HG02885 (cell line): ENCODE results near the gene MYO5C.
"Not testable (repeated sequence)": the region's sequence is repeated elsewhere in the genome, so short reads cannot be mapped to it uniquely, and the experiment has no call there.

Source experiments
- ATAC-seq: cut with Tn5 transposase; IDR thresholded peaks from one replicate; pipeline ENCODE4 v1.9.1; 2021; ENCODE audit warnings: mild to moderate bottlenecking; ENCODE audit not compliant: unreplicated experiment, poor library complexity

Gene MYO5C

DNA sequence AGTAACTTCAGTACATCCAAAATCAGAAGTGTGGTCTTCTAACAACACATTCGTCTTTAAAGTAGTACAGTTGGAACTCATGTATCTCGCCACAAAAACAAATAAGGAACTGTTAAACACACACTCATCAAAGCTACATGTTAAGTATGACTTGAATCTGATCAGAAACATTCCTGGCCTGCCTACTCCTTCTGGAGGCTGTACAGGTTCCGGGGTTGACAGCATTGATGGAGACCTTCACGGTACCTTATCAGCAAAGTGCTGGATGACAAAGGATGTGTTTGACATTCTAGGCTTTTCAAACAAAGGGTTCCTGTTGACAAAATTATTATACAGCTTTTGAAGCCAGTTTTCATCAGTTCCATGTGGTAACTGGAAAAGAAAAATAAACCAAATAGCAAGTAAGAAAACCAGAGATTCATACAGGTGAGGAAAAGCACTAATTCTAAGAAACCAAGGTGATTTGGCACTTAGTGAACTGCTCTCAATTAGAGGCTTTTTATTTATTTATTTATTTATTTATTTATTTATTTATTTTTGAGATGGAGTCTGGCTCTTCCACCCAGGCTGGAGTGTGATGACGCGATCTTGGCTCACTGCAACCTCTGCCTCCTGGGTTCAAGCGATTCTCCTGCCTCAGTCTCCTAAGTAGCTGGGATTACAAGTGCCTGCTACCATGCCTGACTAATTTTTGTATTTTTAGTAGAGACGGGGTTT, 44.3 kb downstream of the MYO5C start:
- ATAC-seq, result no peak

DNA sequence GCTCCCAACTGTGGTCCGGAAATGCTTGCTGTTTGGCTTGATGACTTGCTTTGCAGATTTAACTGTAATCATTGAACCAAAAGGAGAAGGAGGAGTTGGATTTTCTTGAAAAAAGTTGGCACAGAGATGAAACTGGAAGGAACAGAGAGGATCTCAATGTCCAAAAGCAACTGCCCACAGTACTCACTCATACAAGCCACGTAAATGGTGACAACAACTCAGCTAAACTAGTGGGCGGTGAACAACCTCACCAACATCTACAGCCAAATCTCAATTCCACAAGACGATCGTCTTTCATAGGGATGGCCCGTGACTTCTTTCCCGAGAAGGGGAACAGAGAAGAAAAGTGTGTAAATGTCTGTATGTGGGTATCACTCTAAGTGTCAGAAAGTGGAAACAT, 48.1 kb downstream of the MYO5C start:
- ATAC-seq, result no peak

DNA sequence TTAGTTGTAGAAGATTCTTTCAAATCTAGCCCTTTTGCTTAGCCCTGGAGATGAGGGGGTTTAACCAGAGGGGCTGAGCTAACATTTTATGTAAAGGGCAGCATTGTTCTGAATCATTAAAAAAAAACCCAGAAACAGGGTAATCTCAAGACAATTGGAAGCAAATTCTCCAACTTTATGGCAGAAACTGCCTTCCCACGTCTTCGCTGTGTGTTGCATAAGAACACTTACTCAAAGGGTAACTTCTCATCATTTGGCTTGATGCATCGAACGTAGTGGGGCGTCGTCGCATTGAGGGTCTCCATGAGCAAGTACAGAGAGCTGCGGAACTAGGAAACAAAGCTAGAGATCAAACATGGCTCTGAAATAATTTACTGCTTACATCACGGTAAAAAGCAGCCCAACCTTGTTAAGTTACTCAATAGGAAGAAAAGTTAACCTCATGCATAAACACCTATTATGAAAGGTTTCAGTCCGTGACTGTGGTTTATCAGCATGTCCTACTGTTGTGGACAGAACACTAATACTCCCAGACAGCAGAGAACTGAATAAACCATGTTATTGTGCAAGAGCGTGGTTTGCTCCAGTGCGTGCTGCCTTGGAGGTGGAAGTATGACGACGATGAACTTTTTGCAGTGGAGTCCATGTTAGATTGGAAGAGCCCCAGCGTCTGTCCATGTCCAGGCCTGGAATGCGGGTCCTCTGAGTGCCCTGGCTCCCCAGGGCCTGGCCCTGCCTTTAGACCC, 48.7 kb downstream of the MYO5C start:
- ATAC-seq, result no peak

DNA sequence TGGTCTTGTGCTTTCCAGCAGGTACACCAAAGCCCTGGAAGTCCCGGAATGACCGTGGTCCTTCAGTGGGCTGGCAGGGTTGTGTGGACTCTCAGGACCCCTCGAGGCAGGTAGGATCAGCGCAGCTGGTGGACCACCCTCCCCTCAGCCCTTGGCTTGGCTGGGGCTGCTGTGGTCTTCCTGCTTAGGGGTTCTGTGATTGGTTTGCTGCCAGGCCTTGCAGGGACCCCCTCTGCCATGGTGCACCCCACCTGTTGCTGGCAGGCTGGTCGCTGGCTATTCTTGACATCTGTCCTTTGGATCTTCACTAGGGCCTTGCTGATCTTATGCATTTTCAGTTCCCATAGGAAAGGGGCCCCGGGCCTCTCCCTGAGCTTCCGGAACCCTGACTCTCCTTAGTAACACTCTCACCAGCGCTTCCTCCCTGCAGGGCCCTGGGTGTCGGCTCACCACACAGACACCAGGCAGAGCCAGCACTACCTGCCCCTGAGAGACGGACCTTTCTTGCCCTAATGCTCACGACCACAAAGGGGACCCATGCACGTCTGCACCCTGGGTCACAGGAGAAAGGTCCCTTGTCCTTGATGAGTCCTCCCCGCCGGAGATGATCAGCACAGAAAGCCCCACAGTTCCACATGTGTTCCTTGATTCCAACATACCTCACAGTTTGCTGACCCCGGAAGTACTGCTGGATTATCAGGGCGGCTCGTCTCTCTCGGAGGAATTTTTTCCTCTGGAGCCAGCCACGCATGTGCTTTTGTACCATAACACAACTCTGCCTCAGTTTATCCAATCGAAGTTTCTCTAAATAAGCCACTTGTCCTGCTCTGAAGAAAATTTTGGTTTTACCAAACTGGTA, 51.7 kb downstream of the MYO5C start:
- ATAC-seq, result peak; percentile 40

DNA sequence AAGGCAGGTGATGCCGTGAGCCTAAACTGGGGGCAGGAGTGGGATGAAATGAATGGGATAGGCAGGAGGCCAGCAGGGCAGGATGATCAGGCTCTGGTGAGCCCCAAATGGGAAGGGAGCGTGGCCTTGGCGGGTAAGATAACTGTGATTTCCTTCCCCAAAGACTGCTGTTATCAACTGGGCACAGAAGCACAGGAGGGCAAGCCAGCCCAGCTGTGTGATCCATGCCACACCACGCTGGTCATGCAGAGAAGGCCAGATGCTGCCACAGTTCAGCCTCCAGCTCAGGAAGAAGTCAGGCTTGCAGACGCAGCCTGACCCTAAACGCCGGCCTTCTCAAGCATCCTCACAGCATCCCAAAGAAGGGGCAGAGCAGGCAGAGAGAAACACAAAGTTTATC, 52.3 kb downstream of the MYO5C start:
- no peak for ATAC-seq

DNA sequence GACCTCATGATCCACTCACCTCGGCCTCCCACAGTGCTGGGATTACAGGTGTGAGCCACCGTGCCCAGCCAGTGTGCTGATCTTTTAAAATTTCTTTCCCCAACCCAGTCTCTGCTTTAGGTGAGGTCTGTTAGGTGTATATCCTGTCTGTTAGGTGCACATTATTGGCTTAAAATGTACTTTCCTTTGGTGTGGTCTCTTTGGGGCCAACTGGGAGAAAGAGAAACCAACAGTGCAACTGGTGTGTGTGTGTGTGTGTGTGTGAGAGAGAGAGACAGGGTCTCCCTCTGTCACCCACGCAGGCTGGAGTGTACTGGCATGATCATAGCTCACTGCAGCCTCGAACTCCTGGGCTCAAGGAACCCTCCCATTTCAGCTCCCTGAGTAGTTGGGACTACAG, 54.1 kb downstream of the MYO5C start:
- no peak for ATAC-seq

DNA sequence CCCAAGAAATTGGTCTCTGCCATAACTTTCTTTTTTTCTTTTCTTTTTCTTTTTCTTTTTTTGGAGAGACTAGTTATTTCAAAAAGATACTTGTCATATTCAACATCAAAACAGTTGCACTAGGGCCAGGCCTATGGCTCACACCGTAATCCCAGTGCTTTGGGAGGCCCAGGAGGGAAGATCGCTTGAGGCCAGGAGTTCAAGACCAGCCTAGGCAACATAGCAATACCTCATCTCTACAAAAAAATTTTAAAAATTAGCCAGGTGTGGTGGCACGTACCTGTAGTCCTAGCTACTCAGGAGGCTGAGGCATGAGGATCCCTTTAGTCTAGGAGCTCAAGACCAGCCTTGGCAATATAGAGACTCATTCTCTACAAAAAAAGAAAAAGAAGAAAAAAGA, 55.4 kb downstream of the MYO5C start:
- ATAC-seq, result no peak

DNA sequence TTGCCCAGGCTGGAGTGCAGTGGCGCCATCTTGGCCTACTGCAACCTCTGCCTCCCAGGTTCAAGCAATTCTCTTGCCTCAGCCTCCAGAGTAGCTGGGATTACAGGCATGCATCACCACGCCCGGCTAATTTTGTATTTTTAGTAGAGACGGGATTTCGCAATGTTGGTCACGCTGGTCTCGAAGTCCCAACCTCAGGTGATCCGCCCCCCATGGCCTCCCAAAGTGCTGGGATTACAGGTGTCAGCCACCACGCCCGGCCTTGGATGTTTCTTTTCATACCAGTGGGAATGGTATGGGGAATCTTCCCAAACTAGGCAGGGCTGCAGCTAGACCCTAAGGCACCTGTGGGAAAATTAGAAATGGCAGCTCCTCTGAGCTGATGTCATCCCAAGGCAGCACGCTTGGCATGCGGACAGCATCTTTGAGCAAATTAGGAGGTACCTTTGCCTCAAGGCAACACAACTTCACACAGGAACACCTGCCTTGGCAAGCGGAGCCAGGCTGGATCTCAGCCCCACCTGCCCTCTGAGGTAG, 56.5 kb downstream of the MYO5C start:
- ATAC-seq, result not testable (repeated sequence)

DNA sequence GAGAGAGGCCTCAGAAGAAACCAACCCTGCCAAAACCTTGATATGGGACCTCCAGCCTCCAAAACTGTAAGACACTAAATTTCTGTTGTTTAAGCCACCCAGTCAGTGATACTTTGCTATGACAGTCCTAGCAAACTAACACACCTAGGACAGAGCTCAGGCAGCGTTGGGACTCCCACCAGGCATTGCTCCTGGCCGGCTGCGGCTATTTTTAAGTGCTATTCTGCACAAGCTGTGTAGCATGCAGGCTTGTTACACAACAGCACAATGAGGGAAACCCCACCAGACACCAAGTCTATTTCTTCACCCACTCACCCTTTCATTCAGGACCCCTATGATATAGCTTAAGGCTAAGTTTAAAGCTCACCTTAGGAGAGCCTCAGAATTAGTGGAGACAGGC, 57.5 kb downstream of the MYO5C start:
- no peak for ATAC-seq

DNA sequence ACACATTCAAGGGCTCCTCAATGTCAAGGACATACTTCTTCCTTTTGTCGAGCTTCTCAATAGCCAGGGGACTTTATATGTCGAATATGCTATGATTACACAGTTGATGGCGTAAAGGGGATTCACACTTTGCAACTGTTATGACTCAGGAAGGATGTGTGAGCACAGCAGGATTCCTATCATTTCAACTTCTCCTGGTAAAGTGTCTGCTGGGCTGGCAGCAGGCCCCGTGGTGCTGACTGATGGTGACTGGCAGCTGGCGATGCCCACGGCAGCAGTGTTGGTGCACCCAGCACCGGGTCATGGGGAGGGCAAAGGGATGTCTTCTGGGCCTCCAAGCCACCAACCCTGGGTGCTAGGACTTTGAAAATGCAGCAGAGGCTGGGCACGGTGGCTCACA, 59.6 kb downstream of the MYO5C start:
- ATAC-seq, result no peak

DNA sequence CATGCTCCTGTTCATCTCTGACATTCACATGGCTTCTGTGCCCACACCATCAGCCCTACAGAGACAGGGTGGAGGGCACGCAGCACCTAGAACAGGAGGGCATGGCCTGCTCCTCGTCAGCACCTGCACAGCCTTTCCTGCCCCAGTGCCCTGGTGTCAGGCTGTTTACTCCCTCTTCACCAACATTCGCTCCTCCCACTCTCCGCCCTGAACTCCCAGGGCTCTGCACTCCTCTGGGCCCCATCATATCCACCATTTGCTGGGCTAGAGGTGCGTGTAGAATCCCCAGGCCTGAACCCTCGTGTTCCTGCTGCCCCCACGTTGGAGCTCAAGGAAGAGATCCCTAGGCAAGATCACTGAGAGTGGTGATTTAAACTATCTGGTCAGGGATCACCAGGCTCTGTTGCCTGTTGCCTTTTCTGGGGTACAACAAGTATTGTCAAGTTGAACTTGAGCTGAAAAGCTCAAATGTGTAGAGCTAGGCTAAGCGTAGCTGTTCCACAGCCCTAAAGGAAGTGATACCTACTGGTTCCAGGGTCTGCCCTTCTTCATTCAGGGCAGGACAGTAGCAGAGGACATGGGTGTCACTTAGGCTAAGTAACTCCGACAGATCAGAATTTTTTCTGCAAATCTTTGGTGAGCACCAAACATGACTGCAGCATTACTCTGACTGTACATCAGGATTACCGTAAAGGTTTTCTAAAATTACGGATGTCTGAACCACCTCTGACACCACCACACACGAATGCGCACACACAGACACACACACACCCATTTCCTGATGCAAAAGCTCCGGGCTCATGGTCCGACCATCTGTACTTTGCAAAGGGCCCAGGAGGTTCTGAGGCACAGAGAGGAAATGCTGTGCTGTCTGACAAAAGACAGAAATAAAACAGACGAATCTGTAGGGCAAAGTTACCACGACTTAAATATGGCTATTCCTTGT, 60.7 kb downstream of the MYO5C start:
- ATAC-seq, result peak; percentile 51

DNA sequence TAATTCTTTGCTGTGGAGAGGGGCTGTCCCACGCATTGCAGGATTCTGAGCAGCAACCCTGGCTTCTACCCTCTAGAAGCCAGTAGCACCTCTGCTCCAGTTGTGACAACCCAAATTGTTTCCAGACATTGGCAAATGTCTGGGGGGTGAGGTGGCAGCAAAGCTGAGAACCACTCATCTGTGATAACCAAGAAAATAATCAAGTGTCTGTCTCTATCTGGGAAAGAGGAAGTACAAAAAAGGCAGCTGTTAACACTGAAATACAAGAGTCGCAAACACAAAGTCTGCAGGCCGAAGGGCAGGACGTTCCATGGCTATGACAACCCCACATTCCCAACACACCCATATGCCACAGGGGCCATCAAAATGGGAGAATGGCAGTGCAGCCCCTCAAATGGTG, 62.2 kb downstream of the MYO5C start:
- peak; percentile 43 for ATAC-seq

DNA sequence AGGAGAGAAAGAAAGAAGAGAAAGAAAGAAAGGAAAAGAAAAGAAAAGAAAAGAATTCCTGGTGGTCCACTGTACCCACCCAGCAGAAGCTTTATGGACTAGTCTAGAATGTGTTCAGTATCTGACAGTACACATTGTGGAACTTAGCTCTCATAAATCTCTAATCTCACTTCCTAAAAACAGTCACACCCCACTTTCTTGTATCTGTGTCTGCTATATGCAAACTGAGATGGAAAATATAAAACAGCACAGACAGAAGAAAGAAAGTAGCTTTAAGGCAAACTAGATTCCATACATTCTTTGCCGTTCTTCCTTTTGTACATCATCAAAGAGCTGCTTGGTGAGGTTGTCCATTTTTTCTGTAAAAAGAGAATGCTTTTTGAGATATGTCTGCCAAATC, 63.3 kb downstream of the MYO5C start:
- ATAC-seq, result peak; percentile 67

DNA sequence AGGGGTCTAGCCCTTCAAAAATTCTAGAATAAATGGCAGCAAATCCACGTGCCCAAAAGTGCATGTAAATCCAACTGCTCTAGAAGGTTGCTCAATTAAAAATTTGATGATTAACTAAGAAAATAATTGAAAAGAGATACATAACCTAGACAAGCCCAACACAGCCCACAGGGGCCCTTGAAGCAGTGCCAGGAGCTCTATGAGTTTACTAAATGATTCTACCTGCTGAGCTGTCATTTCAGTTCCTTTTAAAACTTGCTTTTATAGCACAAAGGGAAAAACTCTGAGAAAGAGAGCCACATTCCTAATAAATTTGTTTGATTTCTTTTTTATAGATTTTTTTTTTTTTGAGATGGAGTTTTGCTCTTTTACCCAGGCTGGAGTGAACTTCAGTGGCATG, 65.5 kb downstream of the MYO5C start:
- no peak for ATAC-seq

DNA sequence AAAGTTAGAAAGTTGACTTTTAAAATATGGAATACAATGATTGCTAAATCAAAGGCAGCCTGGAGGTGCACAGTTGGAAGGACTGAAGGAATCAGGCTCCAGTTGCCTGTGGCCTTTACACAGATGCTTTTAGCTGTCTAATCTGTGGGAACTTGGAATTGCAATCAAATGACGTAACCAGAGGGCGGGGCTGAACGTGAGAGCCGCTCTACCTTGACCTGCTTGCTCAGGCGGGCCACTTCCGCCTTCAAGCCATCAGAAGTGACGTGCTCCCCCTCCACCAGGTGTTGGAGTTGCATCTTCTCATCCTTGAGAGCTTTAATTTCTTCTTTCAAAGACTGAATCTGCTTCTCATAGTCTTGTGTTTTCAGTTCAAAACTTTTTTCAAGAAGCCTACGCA, 66.7 kb downstream of the MYO5C start:
- ATAC-seq, result peak; percentile 23

DNA sequence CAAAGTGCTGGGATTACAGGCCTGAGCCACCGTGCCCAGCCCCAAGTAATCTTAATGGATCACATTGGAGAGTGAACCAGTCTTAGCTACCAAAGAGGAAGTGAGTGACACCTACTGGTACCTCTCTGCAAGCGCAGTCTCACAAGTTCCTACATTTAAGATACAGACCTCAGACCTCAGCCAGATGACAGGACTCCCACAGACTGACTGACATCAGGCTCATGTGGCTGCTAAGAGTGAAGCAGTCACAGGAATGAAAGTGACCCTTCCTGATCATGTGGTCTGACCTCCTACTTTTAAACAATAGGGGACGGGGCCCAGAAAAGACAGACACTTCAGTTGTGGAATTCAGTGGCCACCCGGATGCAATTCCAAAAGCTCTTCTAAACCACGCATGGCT, 68.1 kb downstream of the MYO5C start:
- peak; percentile 86 for ATAC-seq

DNA sequence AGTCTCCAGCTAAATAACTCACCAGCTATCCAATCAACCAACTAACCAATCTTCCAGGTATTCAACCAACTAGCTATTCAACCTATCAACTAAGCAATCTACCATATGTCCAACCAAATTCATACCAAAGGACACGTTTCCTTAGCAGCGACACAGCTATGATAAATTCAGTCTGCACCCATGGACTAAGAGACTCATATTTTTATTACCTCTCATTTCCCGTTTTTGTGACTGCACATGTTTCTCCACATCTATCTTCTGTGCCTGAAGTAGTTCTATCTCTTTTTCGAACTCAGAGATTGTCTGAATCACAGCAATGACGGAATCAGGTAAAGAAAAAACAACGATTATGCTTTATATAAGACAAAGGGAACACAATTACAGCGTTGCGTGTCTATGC, 70.4 kb downstream of the MYO5C start:
- ATAC-seq, result no peak

DNA sequence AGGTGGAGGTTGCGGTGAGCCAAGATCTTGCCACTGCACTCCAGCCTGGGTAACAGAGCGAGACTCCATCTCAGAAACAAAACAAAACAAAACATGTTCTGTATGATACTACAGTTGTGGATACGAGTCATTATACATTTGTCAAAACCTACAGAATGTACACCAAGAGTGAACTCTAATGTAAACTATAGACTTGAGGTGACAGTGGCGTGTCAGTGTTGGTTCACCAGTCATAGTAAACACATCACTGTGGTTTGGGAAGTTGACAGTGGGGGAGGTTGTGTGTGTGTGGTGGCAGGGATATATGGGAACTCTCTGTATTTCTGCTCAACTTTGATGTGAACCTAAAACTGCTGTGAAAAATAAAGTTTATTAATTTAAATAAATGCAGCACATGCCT, 71.4 kb downstream of the MYO5C start:
- no peak for ATAC-seq

DNA sequence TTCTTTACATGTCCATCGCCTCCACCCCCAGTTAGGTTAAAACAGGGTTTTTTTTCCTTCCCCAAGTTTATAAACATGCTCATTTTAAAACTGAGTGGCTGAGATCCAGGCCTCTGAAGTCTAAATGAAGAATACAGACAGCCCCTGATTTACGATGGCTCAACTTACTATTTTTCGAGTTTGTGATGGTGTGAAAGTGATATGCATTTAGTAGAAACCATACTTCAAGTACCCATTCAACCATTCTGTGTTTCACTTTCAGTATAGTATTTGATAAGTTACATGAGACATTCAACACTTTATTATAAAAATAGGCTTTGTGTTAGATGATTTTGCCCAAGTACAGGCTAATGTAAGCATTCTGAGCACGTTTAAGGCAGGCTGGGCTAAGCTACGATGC, 73.9 kb downstream of the MYO5C start:
- ATAC-seq, result peak; percentile 53
